Adrenal gland (tissue), 12 donors: ENCODE measurements around the gene GMIP. TPM values are rescaled to one million over a fixed set of nuclear protein-coding genes. Genes with fewer than 3 reads are reported as not detected.

Experiments
- DNase-seq, 7 donors: peaks; one replicate each; pipeline ENCODE4 v3.0.0-alpha.2; 2019 to 2020
- H3K27ac ChIP-seq, 5 donors: fragments of 200-600 bp; sonication (generic) in 4 of 5; 1 replicate in 3 of 5; 2 replicates in 2 of 5; pipeline versions ENCODE4 v1.5.1 to v1.8.0; 2016 to 2020; ENCODE audit warnings: mild to moderate bottlenecking in 1 of 5
- H3K27me3 ChIP-seq: fragments of 200-600 bp; 2 replicates; pipeline ENCODE4 v1.8.0; 2021
- H3K36me3 ChIP-seq, 2 donors: fragments of 200-600 bp; replicated peaks in 1 of 2; 1 replicate in 1 of 2; 2 replicates in 1 of 2; pipeline versions ENCODE4 v1.5.1 to v1.8.0; 2018 to 2022
- H3K4me1 ChIP-seq, 2 donors: fragments of 200-600 bp; replicated peaks in 1 of 2; 1 replicate in 1 of 2; 2 replicates in 1 of 2; pipeline versions ENCODE4 v1.5.1 to v1.8.0; 2018 to 2021
- H3K4me3 ChIP-seq, 4 donors: fragments of 200-600 bp; sonication (generic) in 3 of 4; one replicate each; pipeline ENCODE4 v1.5.1; 2016 to 2018
- H3K9me3 ChIP-seq, 3 donors: fragments of 200-600 bp; sonication (generic) in 1 of 3; replicated peaks in 1 of 3; 1 replicate in 2 of 3; 2 replicates in 1 of 3; pipeline versions ENCODE4 v1.5.1 to v1.8.0; 2016 to 2021
- CTCF ChIP-seq, 6 experiments: fragments of 450-650 bp in 4 of 6; fragments of 200-600 bp in 2 of 6; sonication (generic) in 1 of 6; IDR thresholded peaks; 1 replicate in 5 of 6; 2 replicates in 1 of 6; pipeline versions ENCODE4 v1.5.1 to v1.8.0; 2016 to 2021; ENCODE audit warnings: antibody characterized with exemption in 6 of 6, mild to moderate bottlenecking in 2 of 6, moderate library complexity in 1 of 6
- POLR2A ChIP-seq, 2 donors: fragments of 450-650 bp; IDR thresholded peaks; one replicate each; pipeline ENCODE4 v1.6.1; 2017; ENCODE audit warnings: antibody characterized with exemption in 2 of 2, mild to moderate bottlenecking in 2 of 2, moderate library complexity in 1 of 2
- WGBS, 4 donors: extraction: QIAGEN DNeasy Blood & Tissue Kit in 2 of 4; methylation state at CpG; one replicate each; pipeline versions ENCODE4 v1.1.5 to v1.1.7; 2013 to 2017; 5-methylcytosine and 5-hydroxymethylcytosine counted together
- intact Hi-C, 2 donors: fragments of 100-400 bp; cut with DNase I; formaldehyde crosslinking; loops; one replicate each; pipeline versions ENCODE4 v1.14.1 to v1.15.0; 2022 to 2023
- polyA plus RNA-seq, 3 donors: library from polyadenylated mRNA; stranded (reverse); fragments of 200-250 nt in 2 of 3; fragments of 350-450 nt in 1 of 3; fragmentation: Illumina TruSeq in 1 of 3; extraction: RNeasy Lipid Tissue Mini Kit (QIAGEN cat#74804) in 1 of 3; gene quantifications; one replicate each; pipeline ENCODE4 v1.2.3, GENCODE V29; 2013 to 2014
- total RNA-seq, 9 donors: library from RNA; depleted of rRNA in 4 of 9; stranded (reverse); fragments of >200 nt in 4 of 9; fragments of 120-200 nt in 1 of 9; fragmentation: NEBNext Ultra II Directional in 1 of 9; extraction: Animal tissue kit (Norgen Biotek cat#: 25700) in 1 of 9; gene quantifications; one replicate each; pipeline versions ENCODE4 v1.1.0 to v1.2.4, GENCODE V29; 2013 to 2023
- donor health status: healthy with polysubstance abuse.
- donor health status: Bipolar disorder and iron deficiency.
- donor health status: DM: yes; HTN: yes; CAD: no.
- donor health status: DM: no; HTN: no; CAD: no.
- donor health status: DM: no; HTN: no; CAD: no.
- donor health status: DM: yes; HTN: yes; CAD: no.

The GMIP gene
- total and polyA plus RNA-seq, 12 donors: 0.44 to 17.0 (median 9.6) TPM

- H3K9me3 ChIP-seq: no peaks in the 10 kb centered on the region
- no peaks in the 10 kb centered on the region for H3K27me3 ChIP-seq
- TF ChIP-seq CTCF (IDR thresholded peaks at IDR 0.05) (peak in 2 of 6 experiments; percentile 20 to 22), POLR2A (IDR thresholded peaks at IDR 0.05) (no peak)
- peak overlapping the region in 2 of 4 donors; percentile 65 to 91 for H3K4me3 ChIP-seq
- H3K27ac ChIP-seq: no peak overlapping the region
- peaks cover 0 to 35% of the 10 kb centered on the region in 2 donors for H3K36me3 ChIP-seq
- no peak for DNase-seq
- H3K4me1 ChIP-seq: peaks cover 8 to 10% of the 10 kb centered on the region in 2 donors
- intact Hi-C loops: loop anchor here in 1 of 2 donors (5.0 kb wide), 1 partner anchor 107 kb away; the partner anchor contains the start of gene CILP2
- 18 to 26% (median 24%) methylated on average over 5 of the region's 5 CpGs for WGBS, 4 donors
Measured at GRCh38 chr19:19644054-19644388, 564 bp upstream of the GMIP start.

- H3K4me1 ChIP-seq: peaks cover 8 to 10% of the 10 kb centered on the region in 2 donors
- peaks cover 0 to 29% of the 10 kb centered on the region in 2 donors for H3K36me3 ChIP-seq
- peak in 1 of 7 donors; percentile 21 for DNase-seq
- peak overlapping the region in 2 of 5 donors; percentile 32 to 84 for H3K27ac ChIP-seq
- WGBS, 4 donors: 28 to 39% (median 33%) methylated on average over 10 to 16 of the region's 16 CpGs
- H3K4me3 ChIP-seq: peak overlapping the region in 2 of 4 donors; percentile 65 to 91
- no peaks in the 10 kb centered on the region for H3K9me3 ChIP-seq
- intact Hi-C loops: loop anchor here (2.0 to 5.0 kb wide), 2 partner anchors 105 to 110 kb away; partner anchors contain the start of gene CILP2 (in 1 of the 2)
- no peaks in the 10 kb centered on the region for H3K27me3 ChIP-seq
- TF ChIP-seq CTCF (IDR thresholded peaks at IDR 0.05) (no peak), POLR2A (IDR thresholded peaks at IDR 0.05) (no peak)
Measured at GRCh38 chr19:19642506-19643157, 825 bp downstream of the GMIP start.

- DNase-seq: no peak
- H3K4me1 ChIP-seq: peaks cover 0 to under 1% of the 10 kb centered on the region in 2 donors
- H3K9me3 ChIP-seq: no peaks in the 10 kb centered on the region
- TF ChIP-seq CTCF (IDR thresholded peaks at IDR 0.05) (no peak), POLR2A (IDR thresholded peaks at IDR 0.05) (no peak)
- no peaks in the 10 kb centered on the region for H3K27me3 ChIP-seq
- H3K27ac ChIP-seq: no peak overlapping the region
- H3K36me3 ChIP-seq: no peaks in the 10 kb centered on the region
- 69 to 95% (median 74%) methylated on average over 14 to 53 of the region's 53 CpGs for WGBS, 4 donors
- no peak overlapping the region for H3K4me3 ChIP-seq
- intact Hi-C loops: no loop called here
Measured at GRCh38 chr19:19637523-19638251, 5.8 kb downstream of the GMIP start.

GRCh38 chr19:19637186-19637522 lies 6.3 kb downstream of the GMIP start:
- Histone ChIP-seq H3K36me3 (no peaks in the 10 kb centered on the region), H3K27me3 (no peaks in the 10 kb centered on the region), H3K9me3 (no peaks in the 10 kb centered on the region), H3K4me1 (no peaks in the 10 kb centered on the region), H3K4me3 (no peak overlapping the region), H3K27ac (no peak overlapping the region)
- WGBS, 4 donors: 62 to 83% (median 79%) methylated on average over 17 to 27 of the region's 27 CpGs
- no peak for DNase-seq
- intact Hi-C loops: no loop called here
- TF ChIP-seq POLR2A (IDR thresholded peaks at IDR 0.05) (no peak), CTCF (IDR thresholded peaks at IDR 0.05) (no peak)
